Calu3 (cell line): ENCODE measurements around the gene TBC1D21. TPM values are rescaled to one million over a fixed set of nuclear protein-coding genes. Genes with fewer than 3 reads are reported as not detected.

Source experiments
- BruUV-seq: library from RNA; stranded (reverse); fragments of 400-500 nt; replicated peaks from 2 replicates; lab custom pipeline; 2021; lab: Mats Ljungman, UMichigan
- CTCF ChIA-PET: fragments of 300-600 bp; sonication (Branson Sonifier 250); formaldehyde crosslinking; loops from one replicate; lab custom pipeline; 2022; ENCODE audit warnings: antibody characterized with exemption; lab: Charles Lee
- DNase-seq: peaks from one replicate; pipeline ENCODE4 v3.0.0; 2022
- H3K27ac Mint-ChIP-seq: one replicate; pipeline ENCODE4 v1.8.0; 2022; ENCODE audit warnings: mixed read lengths; ENCODE audit not compliant: unreplicated experiment
- H3K27me3 Mint-ChIP-seq: one replicate; pipeline ENCODE4 v1.8.0; 2022; ENCODE audit warnings: mixed read lengths; ENCODE audit not compliant: unreplicated experiment
- H3K36me3 Mint-ChIP-seq: one replicate; pipeline ENCODE4 v1.8.0; 2022; ENCODE audit warnings: mild to moderate bottlenecking, moderate library complexity, mixed read lengths; ENCODE audit not compliant: insufficient read depth, unreplicated experiment
- H3K4me1 Mint-ChIP-seq: one replicate; pipeline ENCODE4 v1.8.0; 2022; ENCODE audit warnings: mild to moderate bottlenecking, low read depth, mixed read lengths; ENCODE audit not compliant: unreplicated experiment
- H3K4me3 Mint-ChIP-seq: one replicate; pipeline ENCODE4 v1.8.0; 2022; ENCODE audit warnings: mild to moderate bottlenecking, low read depth, moderate library complexity, mixed read lengths; ENCODE audit not compliant: unreplicated experiment
- H3K9me3 Mint-ChIP-seq: one replicate; pipeline ENCODE4 v1.8.0; 2022; ENCODE audit warnings: low read depth, mixed read lengths; ENCODE audit not compliant: unreplicated experiment
- intact Hi-C: fragments of 100-400 bp; cut with micrococcal nuclease; formaldehyde crosslinking; loops from one replicate; pipeline ENCODE4 v1.10.0; 2022; ENCODE audit not compliant: unreplicated experiment
- total RNA-seq: library from RNA; stranded (reverse); gene quantifications from 2 replicates; pipeline ENCODE4 v1.2.3, GENCODE V29; 2022
- TF ChIP-seq, protein P1 (sequence below): fragments of 200-600 bp; IDR thresholded peaks from one replicate; pipeline ENCODE4 v1.8.0; 2022; ENCODE audit warnings: antibody characterized with exemption; ENCODE audit not compliant: unreplicated experiment

TBC1D21 gene
- total RNA-seq, 1 experiment from 2014 or later: not detected

DNA sequence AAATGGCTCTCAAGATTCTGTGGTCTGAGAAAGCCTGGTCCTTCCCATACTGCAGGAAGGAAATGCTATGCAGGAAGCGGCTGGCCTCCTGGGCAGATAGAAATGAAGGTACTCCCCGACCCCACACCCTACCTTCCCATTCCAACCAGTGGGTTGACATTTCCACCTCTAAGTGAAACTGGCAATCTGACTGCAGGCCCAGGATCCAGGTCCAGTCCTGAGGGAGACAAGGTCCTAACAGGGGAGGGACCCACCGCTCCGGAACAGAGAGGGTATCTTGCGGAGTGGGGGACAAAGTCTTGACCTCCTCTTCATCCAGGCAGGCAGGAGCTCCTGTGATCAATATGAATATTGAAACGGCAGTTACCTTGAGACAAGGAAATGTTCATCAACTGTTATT, 46.3 kb downstream of the TBC1D21 start:
- H3K27me3 Mint-ChIP-seq: peaks cover 21% of the 10 kb centered on the region
- no peak for DNase-seq
- CTCF ChIA-PET: no interaction called here
- intact Hi-C loops: no loop called here
- H3K36me3 Mint-ChIP-seq: no peaks in the 10 kb centered on the region
- H3K27ac Mint-ChIP-seq: no peak overlapping the region
- BruUV-seq: no TSS peak
- peaks cover 5% of the 10 kb centered on the region for H3K9me3 Mint-ChIP-seq
- H3K4me1 Mint-ChIP-seq: peaks cover 23% of the 10 kb centered on the region
- no peak overlapping the region for H3K4me3 Mint-ChIP-seq
- TF ChIP-seq, protein P1, sequence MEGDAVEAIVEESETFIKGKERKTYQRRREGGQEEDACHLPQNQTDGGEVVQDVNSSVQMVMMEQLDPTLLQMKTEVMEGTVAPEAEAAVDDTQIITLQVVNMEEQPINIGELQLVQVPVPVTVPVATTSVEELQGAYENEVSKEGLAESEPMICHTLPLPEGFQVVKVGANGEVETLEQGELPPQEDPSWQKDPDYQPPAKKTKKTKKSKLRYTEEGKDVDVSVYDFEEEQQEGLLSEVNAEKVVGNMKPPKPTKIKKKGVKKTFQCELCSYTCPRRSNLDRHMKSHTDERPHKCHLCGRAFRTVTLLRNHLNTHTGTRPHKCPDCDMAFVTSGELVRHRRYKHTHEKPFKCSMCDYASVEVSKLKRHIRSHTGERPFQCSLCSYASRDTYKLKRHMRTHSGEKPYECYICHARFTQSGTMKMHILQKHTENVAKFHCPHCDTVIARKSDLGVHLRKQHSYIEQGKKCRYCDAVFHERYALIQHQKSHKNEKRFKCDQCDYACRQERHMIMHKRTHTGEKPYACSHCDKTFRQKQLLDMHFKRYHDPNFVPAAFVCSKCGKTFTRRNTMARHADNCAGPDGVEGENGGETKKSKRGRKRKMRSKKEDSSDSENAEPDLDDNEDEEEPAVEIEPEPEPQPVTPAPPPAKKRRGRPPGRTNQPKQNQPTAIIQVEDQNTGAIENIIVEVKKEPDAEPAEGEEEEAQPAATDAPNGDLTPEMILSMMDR: no peak

DNA sequence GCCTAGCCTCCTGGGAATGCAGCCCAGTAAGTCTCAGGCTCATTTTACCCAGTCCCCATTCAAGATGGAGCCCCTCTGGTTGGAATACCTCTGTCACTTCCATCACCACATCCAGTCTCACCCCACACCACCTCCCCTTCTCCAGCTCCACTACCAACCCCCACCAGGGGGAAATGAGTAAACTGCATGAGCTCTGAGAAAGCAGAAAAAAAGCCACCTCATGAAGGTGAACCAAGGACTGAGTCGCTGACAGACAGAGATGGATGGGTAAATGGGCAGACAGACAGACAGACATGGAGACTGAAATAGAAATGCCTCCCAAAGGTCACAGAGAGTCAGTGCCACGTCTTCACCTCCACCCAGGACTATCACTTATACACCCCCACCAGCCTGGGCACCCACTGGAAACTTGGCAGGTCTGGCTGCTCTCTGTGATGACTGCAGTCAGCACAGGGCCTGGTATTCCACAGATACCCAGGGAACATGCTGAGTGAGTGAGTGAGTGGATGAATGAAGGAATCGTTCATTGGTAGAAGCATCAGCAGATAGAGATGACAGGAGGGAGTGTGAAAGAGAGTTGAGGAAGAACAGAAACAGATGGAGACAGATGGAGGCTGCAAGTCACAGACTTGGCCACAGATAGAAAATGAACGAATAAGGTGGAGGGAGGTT, 48.0 kb downstream of the TBC1D21 start:
- BruUV-seq: no TSS peak
- CTCF ChIA-PET: no interaction called here
- Mint-ChIP-seq H3K4me3 (no peak overlapping the region), H3K36me3 (no peaks in the 10 kb centered on the region), H3K4me1 (peaks cover 17% of the 10 kb centered on the region), H3K27ac (no peak overlapping the region), H3K27me3 (peaks cover 25% of the 10 kb centered on the region), H3K9me3 (peaks cover 5% of the 10 kb centered on the region)
- TF ChIP-seq, protein P1: no peak
- no peak for DNase-seq
- intact Hi-C loops: no loop called here

DNA sequence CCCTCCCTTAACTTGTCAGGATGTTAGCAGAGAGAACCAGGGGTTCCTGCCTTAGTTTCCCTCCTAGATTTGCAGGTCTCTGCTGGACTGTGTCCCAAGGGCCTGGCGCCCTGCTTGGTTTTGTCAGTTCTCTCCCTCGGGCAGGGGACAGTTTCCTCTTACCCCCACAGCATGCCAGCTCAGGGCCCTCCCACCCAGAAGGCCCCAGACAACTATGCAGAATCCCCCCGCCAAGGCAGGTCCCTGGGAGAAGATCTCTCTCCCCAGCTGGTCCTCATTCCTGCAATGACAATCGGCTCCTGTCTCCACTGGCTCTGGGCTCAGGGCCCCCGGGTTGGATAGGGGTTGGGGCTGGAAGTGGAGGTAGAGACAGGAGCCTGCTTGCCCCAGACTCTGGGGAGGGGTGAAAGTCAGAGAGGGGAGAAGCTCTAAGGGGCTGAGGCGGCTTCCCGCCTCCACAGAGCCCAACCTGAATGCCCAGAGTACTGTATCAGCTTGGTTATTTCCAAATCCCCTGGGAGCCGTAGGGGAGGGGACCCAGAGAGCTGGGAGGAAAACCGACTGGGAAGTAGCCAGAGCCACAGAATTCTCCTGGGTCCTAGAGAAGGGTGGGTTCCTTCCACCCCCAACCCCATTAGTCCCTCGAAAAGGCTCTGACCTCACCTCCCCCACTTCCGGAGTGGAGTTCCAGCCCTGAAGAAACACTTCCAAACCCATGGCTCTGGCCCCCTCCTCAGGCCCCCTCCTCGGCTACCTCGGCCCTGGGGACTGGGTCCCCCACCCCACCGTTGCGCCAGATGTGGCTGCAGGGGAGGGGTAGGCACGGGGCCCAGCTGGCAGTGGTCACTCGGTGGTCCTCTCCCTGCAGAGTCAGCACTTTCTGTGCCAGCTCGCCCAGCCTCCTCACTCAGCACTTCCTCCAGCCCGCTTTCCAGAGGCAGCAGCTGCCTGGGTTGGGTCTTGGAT, 49.1 kb downstream of the TBC1D21 start:
- peaks cover 5% of the 10 kb centered on the region for H3K9me3 Mint-ChIP-seq
- H3K4me1 Mint-ChIP-seq: peaks cover 17% of the 10 kb centered on the region
- CTCF ChIA-PET: no interaction called here
- peaks cover 2% of the 10 kb centered on the region for H3K36me3 Mint-ChIP-seq
- H3K27me3 Mint-ChIP-seq: peaks cover 26% of the 10 kb centered on the region
- BruUV-seq: no TSS peak
- TF ChIP-seq, protein P1: no peak
- intact Hi-C loops: no loop called here
- H3K27ac Mint-ChIP-seq: no peak overlapping the region
- no peak for DNase-seq
- no peak overlapping the region for H3K4me3 Mint-ChIP-seq

DNA sequence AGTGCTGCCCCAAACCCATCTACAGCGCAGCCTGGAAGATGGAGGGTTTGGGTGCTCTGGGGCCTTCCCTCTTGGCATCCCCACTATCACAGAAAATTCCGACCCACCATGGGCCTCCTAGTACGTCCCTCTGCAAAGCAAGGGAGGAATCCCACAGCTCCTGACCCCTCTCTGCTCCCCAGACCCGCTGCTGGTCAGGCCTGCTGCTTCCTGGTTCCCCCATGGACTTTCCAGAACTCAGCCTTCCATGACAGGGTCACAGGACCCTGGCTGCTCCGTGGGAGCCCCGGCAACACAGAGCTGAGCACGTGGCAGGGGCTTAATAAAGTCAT, 49.8 kb downstream of the TBC1D21 start:
- CTCF ChIA-PET: no interaction called here
- peaks cover 9% of the 10 kb centered on the region for H3K36me3 Mint-ChIP-seq
- no peak for DNase-seq
- no peak overlapping the region for H3K4me3 Mint-ChIP-seq
- TF ChIP-seq, protein P1: no peak
- H3K27ac Mint-ChIP-seq: no peak overlapping the region
- intact Hi-C loops: no loop called here
- H3K27me3 Mint-ChIP-seq: peaks cover 31% of the 10 kb centered on the region
- H3K9me3 Mint-ChIP-seq: peaks cover under 1% of the 10 kb centered on the region
- BruUV-seq: no TSS peak
- H3K4me1 Mint-ChIP-seq: peaks cover 21% of the 10 kb centered on the region
